ENCODE results near the gene TRIM65.

TRIM65 gene

GRCh38 chr17:75902406-75902805 is 5.7 kb upstream of the TRIM65 start:
- no peak overlapping the region for H3K4me3 ChIP-seq (ENCODE audit: control insufficient read depth, low read depth, low read length)
- TF ChIP-seq CTCF (conservative IDR thresholded peaks at IDR 0.05; ENCODE audit: control insufficient read depth, insufficient read depth, low read depth, low read length): no peak
- no peak for DNase-seq (ENCODE audit: low read depth)

- DNase-seq (ENCODE audit: low read depth): no peak
- no peak for TF ChIP-seq CTCF (conservative IDR thresholded peaks at IDR 0.05; ENCODE audit: control insufficient read depth, insufficient read depth, low read depth, low read length)
- no peak overlapping the region for H3K4me3 ChIP-seq (ENCODE audit: control insufficient read depth, low read depth, low read length)
Observed at GRCh38 chr17:75901727-75902126, 5.0 kb upstream of the TRIM65 start.

GRCh38 chr17:75900691-75901533 is 4.2 kb upstream of the TRIM65 start:
- no peak for TF ChIP-seq CTCF (conservative IDR thresholded peaks at IDR 0.05; ENCODE audit: control insufficient read depth, insufficient read depth, low read depth, low read length)
- DNase-seq (ENCODE audit: low read depth): no peak
- no peak overlapping the region for H3K4me3 ChIP-seq (ENCODE audit: control insufficient read depth, low read depth, low read length)

- no peak for DNase-seq (ENCODE audit: low read depth)
- TF ChIP-seq CTCF (conservative IDR thresholded peaks at IDR 0.05; ENCODE audit: control insufficient read depth, insufficient read depth, low read depth, low read length): no peak
- no peak overlapping the region for H3K4me3 ChIP-seq (ENCODE audit: control insufficient read depth, low read depth, low read length)
Observed at GRCh38 chr17:75899767-75900468, 3.2 kb upstream of the TRIM65 start.

DNA sequence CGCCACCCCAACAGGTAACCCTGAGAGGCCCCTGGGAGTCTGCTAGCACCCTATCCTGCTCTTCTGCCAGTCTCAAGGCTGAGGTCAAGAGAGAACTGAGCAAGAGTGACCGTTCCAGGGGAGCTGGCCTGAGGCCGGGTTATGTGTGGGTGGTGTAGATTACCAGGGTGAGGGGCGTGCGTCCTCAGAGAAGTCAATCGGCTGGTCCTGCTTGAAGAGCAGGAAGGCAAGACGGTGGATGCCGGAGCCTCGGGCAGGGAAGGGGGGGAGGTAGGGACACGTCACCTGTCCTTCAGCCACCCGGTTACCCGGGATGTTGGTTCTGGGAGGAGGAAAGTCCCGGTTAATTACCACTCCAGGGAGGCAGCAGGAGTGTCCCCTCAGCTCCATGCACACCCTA is 2.6 kb upstream of the TRIM65 start:
- no peak for TF ChIP-seq CTCF (conservative IDR thresholded peaks at IDR 0.05; ENCODE audit: control insufficient read depth, insufficient read depth, low read depth, low read length)
- no peak overlapping the region for H3K4me3 ChIP-seq (ENCODE audit: control insufficient read depth, low read depth, low read length)
- no peak for DNase-seq (ENCODE audit: low read depth)

DNA sequence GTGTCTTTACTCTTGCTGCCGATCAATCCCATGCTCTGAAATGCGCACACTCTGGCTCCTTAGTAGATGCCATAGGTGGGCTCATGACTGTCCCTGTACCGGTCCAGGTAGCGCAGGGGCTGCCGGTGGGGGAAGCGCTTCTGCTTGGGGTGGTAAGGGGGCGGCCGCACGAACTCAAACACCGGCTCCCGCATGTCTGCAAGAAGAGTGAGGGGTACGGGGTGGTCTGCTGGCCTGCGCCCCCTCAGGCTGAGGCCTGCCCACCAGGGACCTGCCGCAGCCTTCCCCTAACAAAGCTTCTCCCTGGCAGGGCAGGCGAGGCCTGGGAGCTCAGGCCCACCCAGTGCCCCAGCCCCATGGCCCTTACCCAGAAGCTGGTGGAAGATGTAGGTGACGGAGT is 2.0 kb upstream of the TRIM65 start:
- no peak for DNase-seq (ENCODE audit: low read depth)
- TF ChIP-seq CTCF (conservative IDR thresholded peaks at IDR 0.05; ENCODE audit: control insufficient read depth, insufficient read depth, low read depth, low read length): no peak

More for the DNA sequence above, 2.0 kb upstream of the TRIM65 start:
- H3K4me3 ChIP-seq (ENCODE audit: control insufficient read depth, low read depth, low read length): no peak overlapping the region
